Measurements from ENCODE around the gene OPN1LW.
"Not testable (repeated sequence)": the region's sequence is repeated elsewhere in the genome, so short reads cannot be mapped to it uniquely, and the experiment has no call there.

The OPN1LW gene

GRCh38 chrX:154135458-154136229, 8.4 kb upstream of the OPN1LW start:
- DNase-seq = no peak

- no peak for DNase-seq
These were observed 7.3 kb upstream of the OPN1LW start for GRCh38 chrX:154136627-154137161.

- DNase-seq = no peak
These were observed 5.2 kb upstream of the OPN1LW start for GRCh38 chrX:154138857-154139256.

- DNase-seq = no peak
These were observed 3.8 kb upstream of the OPN1LW start for GRCh38 chrX:154140206-154140605.

GRCh38 chrX:154140742-154141141, 3.3 kb upstream of the OPN1LW start:
- DNase-seq = no peak

GRCh38 chrX:154142386-154142785, 1.7 kb upstream of the OPN1LW start:
- DNase-seq = no peak

- no peak for DNase-seq
These were observed 895 bp upstream of the OPN1LW start for GRCh38 chrX:154142950-154143745.

GRCh38 chrX:154151030-154151429, 7.0 kb downstream of the OPN1LW start:
- DNase-seq = not testable (repeated sequence)

- not testable (repeated sequence) for DNase-seq
These were observed 12.2 kb downstream of the OPN1LW start for GRCh38 chrX:154156221-154156620.

GRCh38 chrX:154157207-154157606, 13.2 kb downstream of the OPN1LW start:
- DNase-seq = not testable (repeated sequence)

- DNase-seq = not testable (repeated sequence)
These were observed 15.3 kb downstream of the OPN1LW start for GRCh38 chrX:154159345-154159744.

- not testable (repeated sequence) for DNase-seq
These were observed 20.9 kb downstream of the OPN1LW start for GRCh38 chrX:154164902-154165301.

- DNase-seq = not testable (repeated sequence)
These were observed 24.3 kb downstream of the OPN1LW start for GRCh38 chrX:154168384-154168783.

GRCh38 chrX:154172535-154172943, 28.5 kb downstream of the OPN1LW start:
- DNase-seq = not testable (repeated sequence)

GRCh38 chrX:154174356-154174755, 30.3 kb downstream of the OPN1LW start:
- DNase-seq = not testable (repeated sequence)

GRCh38 chrX:154182296-154182695, 38.3 kb downstream of the OPN1LW start, which contains the start of gene OPN1MW:
Gene OPN1MW (plus strand): TSS chrX:154182596. CDS start chrX:154182678, 82 bp downstream.
- not testable (repeated sequence) for DNase-seq

GRCh38 chrX:154183794-154184193, 39.8 kb downstream of the OPN1LW start:
- DNase-seq = not testable (repeated sequence)

- DNase-seq = not testable (repeated sequence)
These were observed 48.8 kb downstream of the OPN1LW start for GRCh38 chrX:154192846-154193245.

- DNase-seq = not testable (repeated sequence)
These were observed 50.3 kb downstream of the OPN1LW start for GRCh38 chrX:154194316-154194715.

- not testable (repeated sequence) for DNase-seq
These were observed 52.4 kb downstream of the OPN1LW start for GRCh38 chrX:154196466-154196865.
